ENCODE results near the gene MAP2K2. TPM values are rescaled to one million over a fixed set of nuclear protein-coding genes. Genes with fewer than 3 reads are reported as not detected.
A peak's percentile ranks its signal among the peaks of the same experiment; 100 is the strongest.

MAP2K2 gene
- total and polyA plus RNA-seq, 2 experiments from 2014 or later = 217 to 240 TPM

DNA sequence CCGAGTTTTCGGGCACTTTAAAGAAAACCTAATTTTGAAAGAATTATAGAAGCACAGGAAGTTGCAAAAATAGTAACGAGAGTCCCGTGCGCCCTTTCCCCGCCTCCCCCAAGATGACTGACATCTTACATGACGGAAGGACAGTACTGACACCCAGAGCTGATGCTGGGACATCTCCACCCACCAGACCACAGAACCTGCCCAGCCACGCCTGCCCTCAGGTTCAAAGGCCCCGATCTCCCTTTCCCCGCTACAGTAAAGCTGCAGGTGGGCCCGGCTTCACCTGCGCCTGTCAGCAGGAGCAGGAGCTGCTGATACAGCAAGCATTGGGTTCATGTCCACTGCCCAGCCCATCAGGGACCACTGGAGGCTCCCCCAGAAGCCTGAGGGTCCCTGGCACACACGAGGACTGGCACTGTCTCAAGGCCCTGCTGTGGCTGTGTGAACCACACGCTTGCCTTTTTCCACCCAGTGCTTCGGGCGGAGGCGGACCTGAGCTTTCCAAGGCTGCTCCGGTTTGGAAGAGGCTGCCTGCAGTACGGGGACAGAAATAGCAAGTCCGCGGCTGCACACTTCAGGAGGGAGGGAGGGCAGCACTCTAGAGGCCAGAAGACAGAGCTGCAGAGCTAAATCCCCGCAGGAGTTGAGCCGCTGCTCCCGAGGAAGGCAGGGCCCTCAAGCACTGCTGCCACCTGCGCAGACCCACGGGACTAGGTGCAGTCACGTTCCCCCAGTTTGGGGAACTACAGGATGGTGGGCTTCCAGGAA is 8.7 kb downstream of the MAP2K2 start:
- Histone ChIP-seq H3K36me3 (peaks cover 12% of the 10 kb centered on the region), H3K4me1 (ENCODE audit: low read depth) (peaks cover 11% of the 10 kb centered on the region), H3K9me3 (ENCODE audit: low read depth) (no peaks in the 10 kb centered on the region), H3K27ac (peak overlapping the region; percentile 70), H3K4me3 (no peak overlapping the region), H3K27me3 (no peaks in the 10 kb centered on the region)
- TF ChIP-seq CTCF (IDR thresholded peaks at IDR 0.05; ENCODE audit: low read depth, low read length) = no peak
- DNase-seq (ENCODE audit: low read depth in 1 of 2, low spot score in 1 of 2) = peak in 1 of 2 donors; percentile 82

DNA sequence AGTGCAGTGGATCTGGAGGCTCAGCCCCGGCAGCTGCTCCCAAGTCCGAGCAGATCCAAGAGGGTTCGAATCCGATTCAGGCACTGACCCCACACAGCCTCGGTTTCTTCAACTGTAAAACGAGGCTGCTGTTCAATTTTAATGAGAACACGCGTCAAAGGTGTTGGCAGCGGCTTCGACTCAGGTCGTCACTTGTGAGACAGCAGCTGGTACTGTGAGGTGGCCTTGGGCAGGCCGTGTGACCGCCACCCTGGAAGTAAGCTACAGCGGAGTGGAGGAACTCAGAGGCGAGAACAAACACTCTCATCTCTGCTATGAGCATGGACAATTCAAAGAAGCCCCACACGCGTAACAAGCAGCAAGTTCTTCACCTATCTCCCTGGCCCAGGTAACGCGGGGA is 9.7 kb downstream of the MAP2K2 start:
- Histone ChIP-seq H3K9me3 (ENCODE audit: low read depth) (no peaks in the 10 kb centered on the region), H3K4me3 (no peak overlapping the region), H3K36me3 (peaks cover 14% of the 10 kb centered on the region), H3K4me1 (ENCODE audit: low read depth) (peaks cover 11% of the 10 kb centered on the region), H3K27ac (no peak overlapping the region), H3K27me3 (no peaks in the 10 kb centered on the region)
- DNase-seq (ENCODE audit: low read depth in 1 of 2, low spot score in 1 of 2) = no peak
- TF ChIP-seq CTCF (IDR thresholded peaks at IDR 0.05; ENCODE audit: low read depth, low read length) = no peak

DNA sequence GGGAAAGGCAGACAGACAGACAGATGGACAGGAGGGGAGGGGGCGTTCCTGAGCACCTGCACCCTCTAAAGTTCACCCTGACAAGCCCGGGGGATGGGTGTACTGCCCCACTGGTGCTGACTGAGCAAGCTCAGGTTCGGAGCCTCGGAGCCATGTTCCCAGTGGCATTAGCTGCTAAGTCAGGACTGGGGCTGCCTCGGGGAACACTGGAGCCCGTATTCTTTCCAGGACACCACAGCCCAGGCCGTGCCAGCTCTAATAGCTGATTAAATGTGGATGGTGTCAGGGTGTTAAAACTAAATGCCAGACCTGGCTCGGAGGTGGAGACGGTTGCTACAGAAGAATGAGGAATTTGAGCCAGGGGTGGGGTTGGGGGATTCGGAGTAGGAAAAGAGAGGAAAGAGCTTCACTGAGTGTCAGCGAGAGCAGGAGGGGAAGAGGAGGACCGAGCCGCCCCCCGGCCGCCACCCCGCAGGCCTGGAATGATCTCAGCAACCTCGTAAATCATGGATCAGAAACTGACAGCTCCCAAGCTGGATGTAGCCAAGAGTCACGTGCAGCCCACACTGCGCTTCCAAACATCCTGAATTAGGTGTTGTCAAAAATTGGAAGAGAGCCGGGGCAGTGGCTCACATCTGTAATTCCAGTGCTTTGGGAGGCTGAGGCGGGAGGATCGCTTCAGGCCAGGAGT is 10.4 kb downstream of the MAP2K2 start:
- Histone ChIP-seq H3K4me1 (ENCODE audit: low read depth) (peaks cover 11% of the 10 kb centered on the region), H3K9me3 (ENCODE audit: low read depth) (no peaks in the 10 kb centered on the region), H3K27ac (no peak overlapping the region), H3K36me3 (peaks cover 14% of the 10 kb centered on the region), H3K27me3 (no peaks in the 10 kb centered on the region), H3K4me3 (no peak overlapping the region)
- DNase-seq (ENCODE audit: low read depth in 1 of 2, low spot score in 1 of 2) = no peak
- no peak for TF ChIP-seq CTCF (IDR thresholded peaks at IDR 0.05; ENCODE audit: low read depth, low read length)

DNA sequence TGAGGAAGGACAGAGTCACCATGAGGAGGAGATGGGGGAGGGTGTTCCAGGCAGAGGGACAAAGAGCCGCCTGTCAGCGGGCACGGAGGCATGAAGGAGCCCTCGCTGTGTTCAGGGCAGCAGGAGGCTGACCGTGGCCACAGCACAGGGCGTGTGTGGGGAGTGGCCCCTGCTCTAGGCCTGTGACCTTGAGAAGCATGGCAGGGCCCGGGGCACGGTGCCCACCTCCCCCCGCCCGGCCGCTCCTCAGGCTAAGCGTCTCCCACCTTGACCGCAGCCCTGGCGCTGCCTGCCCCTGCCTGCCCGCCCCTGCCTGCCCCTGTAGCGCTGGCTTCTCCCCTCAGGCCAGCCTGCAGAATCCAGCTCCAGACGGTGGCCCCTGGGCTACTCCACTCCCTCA is 11.6 kb downstream of the MAP2K2 start:
- no peak for DNase-seq (ENCODE audit: low read depth in 1 of 2, low spot score in 1 of 2)
- no peaks in the 10 kb centered on the region for H3K27me3 ChIP-seq
- H3K36me3 ChIP-seq = peaks cover 17% of the 10 kb centered on the region
- peaks cover 11% of the 10 kb centered on the region for H3K4me1 ChIP-seq (ENCODE audit: low read depth)
- no peak overlapping the region for H3K4me3 ChIP-seq
- H3K9me3 ChIP-seq (ENCODE audit: low read depth) = no peaks in the 10 kb centered on the region
- no peak for TF ChIP-seq CTCF (IDR thresholded peaks at IDR 0.05; ENCODE audit: low read depth, low read length)
- peak overlapping the region; percentile 13 for H3K27ac ChIP-seq

GRCh38 chr19:4109626-4109945 is 14.3 kb downstream of the MAP2K2 start:
- no peaks in the 10 kb centered on the region for H3K27me3 ChIP-seq
- no peaks in the 10 kb centered on the region for H3K9me3 ChIP-seq (ENCODE audit: low read depth)
- H3K36me3 ChIP-seq = peaks cover 13% of the 10 kb centered on the region
- H3K27ac ChIP-seq = no peak overlapping the region
- DNase-seq (ENCODE audit: low read depth in 1 of 2, low spot score in 1 of 2) = no peak
- no peak overlapping the region for H3K4me3 ChIP-seq
- no peak for TF ChIP-seq CTCF (IDR thresholded peaks at IDR 0.05; ENCODE audit: low read depth, low read length)
- no peaks in the 10 kb centered on the region for H3K4me1 ChIP-seq (ENCODE audit: low read depth)

All from cardiac muscle cell (in vitro differentiated cells and primary cell).